GM19395 (cell line): ENCODE results near the gene TMTC2.
"Not testable (repeated sequence)": the region's sequence is repeated elsewhere in the genome, so short reads cannot be mapped to it uniquely, and the experiment has no call there.

Experiments used
- ATAC-seq: cut with Tn5 transposase; IDR thresholded peaks from one replicate; pipeline ENCODE4 v1.9.1; 2021; ENCODE audit warnings: mild to moderate bottlenecking, moderate library complexity; ENCODE audit not compliant: unreplicated experiment

TMTC2 gene

GRCh38 chr12:83113945-83114344, 427.2 kb downstream of the TMTC2 start:
- no peak for ATAC-seq

GRCh38 chr12:83114966-83115365, 428.3 kb downstream of the TMTC2 start:
- ATAC-seq, result no peak

GRCh38 chr12:83117926-83118325, 431.2 kb downstream of the TMTC2 start:
- not testable (repeated sequence) for ATAC-seq

GRCh38 chr12:83121897-83122622, 435.4 kb downstream of the TMTC2 start:
- ATAC-seq, result no peak

GRCh38 chr12:83122623-83122934, 435.9 kb downstream of the TMTC2 start:
- ATAC-seq, result no peak

GRCh38 chr12:83123039-83123438, 436.3 kb downstream of the TMTC2 start:
- no peak for ATAC-seq

- ATAC-seq, result no peak
Measured at GRCh38 chr12:83128540-83128939, 441.8 kb downstream of the TMTC2 start.

- ATAC-seq, result no peak
Measured at GRCh38 chr12:83130178-83130577, 443.5 kb downstream of the TMTC2 start.

- no peak for ATAC-seq
Measured at GRCh38 chr12:83132360-83132759, 445.7 kb downstream of the TMTC2 start.

GRCh38 chr12:83136411-83136810, 449.7 kb downstream of the TMTC2 start:
- no peak for ATAC-seq

- ATAC-seq, result no peak
Measured at GRCh38 chr12:83140135-83140534, 453.4 kb downstream of the TMTC2 start.

- ATAC-seq, result no peak
Measured at GRCh38 chr12:83141460-83141994, 454.8 kb downstream of the TMTC2 start.

GRCh38 chr12:83142914-83143313, 456.2 kb downstream of the TMTC2 start:
- no peak for ATAC-seq

GRCh38 chr12:83143950-83144349, 457.2 kb downstream of the TMTC2 start:
- no peak for ATAC-seq

GRCh38 chr12:83145325-83145840, 458.7 kb downstream of the TMTC2 start:
- no peak for ATAC-seq

- no peak for ATAC-seq
Measured at GRCh38 chr12:83147341-83147740, 460.6 kb downstream of the TMTC2 start.

- no peak for ATAC-seq
Measured at GRCh38 chr12:83149987-83150386, 463.3 kb downstream of the TMTC2 start.

- ATAC-seq, result no peak
Measured at GRCh38 chr12:83150465-83151189, 463.9 kb downstream of the TMTC2 start.

- ATAC-seq, result peak; percentile 82
Measured at GRCh38 chr12:83153177-83153576, 466.5 kb downstream of the TMTC2 start.

GRCh38 chr12:83156815-83157214, 470.1 kb downstream of the TMTC2 start:
- ATAC-seq, result no peak

- ATAC-seq, result no peak
Measured at GRCh38 chr12:83157604-83158003, 470.9 kb downstream of the TMTC2 start.

- ATAC-seq, result no peak
Measured at GRCh38 chr12:83158613-83159207, 472.0 kb downstream of the TMTC2 start.
